HG03521 (cell line): ENCODE data around the gene DICER1.
"Not testable (repeated sequence)": the region's sequence is repeated elsewhere in the genome, so short reads cannot be mapped to it uniquely, and the experiment has no call there.

ENCODE experiments used
- ATAC-seq: cut with Tn5 transposase; IDR thresholded peaks from one replicate; pipeline ENCODE4 v1.9.1; 2021; ENCODE audit warnings: mild to moderate bottlenecking, moderate library complexity; ENCODE audit not compliant: unreplicated experiment

Gene DICER1

DNA sequence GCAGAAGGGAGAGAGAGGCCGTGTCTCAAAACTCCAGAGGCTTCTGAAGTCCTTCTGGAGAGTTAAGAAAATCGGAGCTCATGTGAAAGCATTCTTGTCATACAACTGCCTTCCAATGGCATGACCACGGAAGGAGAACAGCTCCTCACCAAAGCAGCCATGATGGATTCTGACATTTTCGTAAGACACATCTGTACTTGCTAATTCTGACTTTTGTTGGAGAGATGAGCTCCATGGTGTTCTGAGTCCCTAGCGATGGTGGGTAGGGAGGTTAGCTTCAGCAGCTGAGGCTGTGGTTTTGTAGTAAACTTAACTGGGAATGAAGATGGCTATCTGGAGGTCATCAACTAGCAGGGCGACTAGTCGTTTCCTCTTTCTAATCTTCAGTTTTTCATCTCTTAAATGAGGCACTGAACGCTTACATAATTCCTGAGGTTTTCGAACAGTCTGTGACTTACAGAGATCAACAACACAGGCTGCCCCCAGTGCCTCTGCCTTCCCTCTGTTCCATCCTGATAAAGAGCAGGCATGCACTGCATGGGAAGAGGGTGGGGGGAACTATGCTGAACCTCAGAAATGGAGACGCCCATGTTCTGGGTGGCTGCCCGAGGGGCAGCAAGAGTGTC lies 28.6 kb upstream of the DICER1 start:
- no peak for ATAC-seq

DNA sequence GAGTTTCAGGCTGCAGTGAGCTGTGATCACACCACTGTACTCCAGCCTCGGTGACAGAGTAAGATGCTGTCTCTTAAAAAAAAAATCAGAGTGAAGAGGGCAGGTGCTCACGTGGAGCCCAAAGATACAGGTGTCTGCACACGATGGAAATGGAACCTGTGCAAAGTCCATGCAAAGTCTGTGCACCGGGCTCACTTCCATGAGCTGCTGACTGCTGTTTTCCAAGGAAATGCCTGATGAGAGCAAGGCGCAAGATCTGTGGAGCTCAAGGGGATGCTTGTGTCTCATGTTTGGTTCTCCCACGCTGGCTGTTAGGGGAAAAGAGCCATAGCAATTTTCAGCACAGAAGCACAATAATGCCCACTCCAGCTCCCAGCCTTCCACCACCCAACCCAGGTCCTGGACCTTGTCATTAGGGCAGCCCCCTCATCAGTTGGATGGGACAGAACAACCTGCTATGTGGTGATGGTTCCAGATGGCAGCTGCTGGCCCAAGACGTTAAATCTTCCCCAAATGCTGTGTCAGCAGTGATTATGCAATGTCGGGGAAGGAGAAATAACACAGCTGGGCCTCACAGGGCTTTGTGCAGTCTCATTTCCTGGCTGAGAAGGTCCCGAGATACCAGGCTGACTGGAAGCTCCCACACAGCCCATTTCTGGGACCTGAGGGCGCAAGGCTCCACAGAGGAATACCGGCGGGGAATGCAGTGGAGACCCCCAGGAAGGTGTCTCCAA lies 27.9 kb upstream of the DICER1 start:
- no peak for ATAC-seq

DNA sequence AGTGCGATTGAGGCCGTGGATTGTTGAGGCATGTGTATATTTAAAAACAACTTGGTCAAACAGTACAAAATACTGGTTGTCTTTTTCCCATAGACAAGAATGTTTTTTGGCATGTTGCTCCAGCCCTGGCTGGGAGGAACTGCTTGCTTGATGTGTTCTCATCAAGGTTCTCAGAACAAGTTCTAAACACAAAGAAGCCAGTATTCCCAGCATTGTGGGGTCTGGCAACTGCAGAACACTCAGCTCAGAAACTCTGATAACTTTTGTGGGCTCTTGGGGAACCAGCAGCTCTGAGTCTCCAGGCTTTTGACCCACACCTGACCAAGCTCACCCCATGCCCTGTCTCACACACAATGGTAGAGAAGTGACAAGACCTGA lies 27.1 kb upstream of the DICER1 start:
- no peak for ATAC-seq

DNA sequence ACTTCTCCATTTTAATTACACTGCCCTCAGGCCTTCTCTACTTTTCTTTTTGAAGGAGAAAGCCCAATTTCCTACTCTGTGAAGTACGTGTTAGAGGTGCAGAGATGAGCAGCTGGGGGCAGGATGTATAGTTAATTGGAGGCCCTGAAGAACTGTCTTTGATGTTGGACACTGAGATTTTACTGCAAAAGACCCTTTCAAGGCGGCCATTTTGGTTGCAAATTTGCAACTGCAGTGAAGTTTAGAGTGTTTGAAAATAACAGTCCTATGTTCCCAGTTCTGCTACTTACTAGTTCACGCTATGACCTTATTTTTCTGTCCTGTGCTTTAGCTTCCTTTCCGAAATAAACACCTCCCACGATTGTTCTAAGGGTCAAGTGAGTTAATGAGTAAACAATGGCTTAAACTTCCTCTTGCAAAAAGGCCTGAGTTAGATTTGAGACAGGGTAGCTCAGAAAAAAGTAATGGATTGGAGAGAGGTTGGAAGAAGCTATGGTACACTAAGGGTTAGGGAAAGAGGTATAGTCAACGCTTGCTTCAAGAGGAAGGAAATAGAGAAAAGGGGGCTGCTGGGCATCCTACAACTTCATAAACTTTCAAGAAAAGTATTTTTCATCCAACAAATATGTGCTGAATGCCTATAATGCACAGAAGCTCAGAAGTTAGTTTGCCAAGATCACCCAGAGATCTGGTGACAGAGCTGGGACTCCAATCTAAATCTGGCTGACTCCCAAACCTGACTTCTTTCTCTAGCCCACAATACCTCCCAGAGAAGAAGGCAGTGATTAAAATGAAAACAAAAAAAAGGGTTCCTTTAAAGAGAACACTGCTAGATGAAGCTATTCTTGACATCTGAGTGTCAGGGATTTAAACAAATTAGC lies 26.4 kb upstream of the DICER1 start:
- ATAC-seq = no peak

DNA sequence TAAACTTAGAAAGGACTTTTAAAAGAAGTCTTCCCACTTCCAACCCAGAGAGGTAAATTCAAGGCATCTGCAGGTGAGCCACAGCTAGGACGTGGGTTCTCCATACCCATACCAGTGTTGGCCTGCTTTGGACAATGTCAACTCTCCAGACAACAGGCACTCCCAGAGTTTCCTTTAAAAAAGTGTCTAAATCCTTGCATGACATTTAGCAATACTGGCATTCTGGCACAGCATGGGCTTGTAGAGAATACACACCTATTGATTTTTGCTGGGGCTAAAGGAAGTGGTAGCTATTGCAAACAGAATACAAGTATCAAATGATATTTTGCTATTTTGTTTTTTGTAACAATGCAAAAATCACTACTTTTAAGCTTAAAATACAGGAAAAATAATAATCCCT lies 25.8 kb upstream of the DICER1 start:
- no peak for ATAC-seq

DNA sequence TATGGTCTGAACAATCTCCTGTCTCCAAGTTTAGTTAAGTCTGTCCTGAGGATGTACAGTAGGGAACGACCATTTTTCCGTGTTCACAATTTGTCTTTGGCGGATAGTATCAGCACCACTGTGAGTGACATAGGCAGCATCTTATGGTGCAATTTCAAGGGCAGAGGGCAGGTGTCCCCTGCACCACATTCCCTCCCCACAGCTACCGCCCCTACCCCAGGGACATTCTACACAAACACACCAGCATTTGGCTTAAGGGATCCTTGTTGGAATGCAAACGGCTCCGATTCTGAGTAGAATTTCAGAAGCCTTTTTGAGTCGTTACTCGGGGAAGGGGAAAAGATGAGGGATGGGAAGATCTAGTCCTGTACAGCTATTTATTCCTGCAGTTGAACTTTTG lies 25.1 kb upstream of the DICER1 start:
- no peak for ATAC-seq

DNA sequence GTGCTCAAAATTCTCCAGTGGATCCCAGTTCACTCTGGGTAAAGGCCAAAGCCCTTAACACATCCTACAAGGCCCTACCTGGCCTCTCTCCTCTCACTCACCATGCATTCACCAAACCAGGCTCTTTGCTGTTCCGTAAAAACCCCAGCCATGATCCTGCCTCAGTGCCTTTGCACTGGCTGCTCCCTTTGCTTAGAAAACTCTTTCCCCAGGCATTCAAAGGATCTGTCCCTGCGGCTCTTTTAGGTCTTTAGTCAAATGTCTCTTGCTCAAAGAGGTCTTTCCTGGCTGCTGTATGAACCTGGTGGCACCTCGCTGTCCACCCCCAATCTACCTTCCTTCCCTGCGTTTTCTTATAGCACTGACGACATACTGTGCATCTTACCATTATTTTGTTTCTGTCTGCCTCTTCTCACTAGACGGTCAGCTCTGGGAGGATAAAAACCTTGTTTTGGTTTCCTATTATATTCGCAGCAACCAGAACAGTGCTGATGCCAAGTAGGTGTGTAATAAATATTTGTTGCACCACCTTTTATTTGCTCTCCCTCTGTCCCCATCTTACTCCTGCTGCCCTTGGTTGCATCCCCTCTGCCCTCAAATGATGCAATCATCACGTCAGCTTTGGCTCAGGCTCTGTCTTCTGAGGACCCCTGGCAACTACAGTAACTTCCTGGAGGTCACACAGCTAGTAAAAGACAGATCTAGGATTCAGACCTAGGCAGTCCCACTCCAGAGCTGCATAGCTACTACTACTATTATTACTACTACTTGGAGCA lies 23.8 kb upstream of the DICER1 start:
- ATAC-seq = no peak

DNA sequence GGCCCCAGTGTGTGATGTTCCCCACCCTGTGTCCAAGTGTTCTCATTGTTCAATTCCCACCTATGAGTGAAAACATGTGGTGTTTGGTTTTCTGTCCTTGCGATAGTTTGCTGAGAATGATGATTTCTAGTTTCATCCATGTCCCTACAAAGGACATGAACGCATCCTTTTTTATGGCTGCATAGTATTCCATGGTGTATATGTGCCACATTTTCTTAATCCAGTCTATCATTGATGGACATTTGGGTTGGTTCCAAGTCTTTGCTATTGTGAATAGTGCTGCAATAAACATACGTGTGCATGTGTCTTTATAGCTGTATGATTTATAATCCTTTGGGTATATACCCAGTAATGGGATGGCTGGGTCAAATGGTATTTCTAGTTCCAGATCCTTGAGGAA lies 18.3 kb upstream of the DICER1 start:
- ATAC-seq = not testable (repeated sequence)

DNA sequence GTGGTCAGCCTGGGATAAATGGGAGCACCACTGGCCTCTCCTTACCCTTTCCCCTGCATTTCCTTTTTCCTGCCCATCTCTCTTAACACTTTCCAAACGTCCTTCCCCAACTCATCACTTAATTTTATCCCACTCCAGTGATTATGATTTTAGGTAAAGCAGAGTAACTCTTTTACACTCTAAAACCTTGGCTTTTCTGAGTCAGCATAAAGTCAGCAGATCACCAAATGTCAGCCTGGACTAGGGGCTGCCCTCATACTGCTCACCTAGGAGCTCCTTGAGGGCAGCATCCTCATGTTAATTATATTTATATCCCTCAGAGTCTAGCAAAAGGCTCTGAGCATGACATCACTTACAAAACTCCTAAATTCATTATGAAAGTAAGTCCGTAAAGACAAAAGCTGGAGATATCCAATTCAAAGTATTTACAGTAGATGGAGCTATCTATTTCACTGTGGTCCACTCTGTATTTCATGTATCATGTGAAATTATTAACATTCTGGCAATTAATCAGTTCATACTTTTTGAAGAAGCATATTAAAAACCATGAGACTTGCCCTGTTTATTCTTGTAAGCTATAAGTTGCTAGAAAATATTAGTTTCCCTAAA lies 17.0 kb upstream of the DICER1 start:
- no peak for ATAC-seq

DNA sequence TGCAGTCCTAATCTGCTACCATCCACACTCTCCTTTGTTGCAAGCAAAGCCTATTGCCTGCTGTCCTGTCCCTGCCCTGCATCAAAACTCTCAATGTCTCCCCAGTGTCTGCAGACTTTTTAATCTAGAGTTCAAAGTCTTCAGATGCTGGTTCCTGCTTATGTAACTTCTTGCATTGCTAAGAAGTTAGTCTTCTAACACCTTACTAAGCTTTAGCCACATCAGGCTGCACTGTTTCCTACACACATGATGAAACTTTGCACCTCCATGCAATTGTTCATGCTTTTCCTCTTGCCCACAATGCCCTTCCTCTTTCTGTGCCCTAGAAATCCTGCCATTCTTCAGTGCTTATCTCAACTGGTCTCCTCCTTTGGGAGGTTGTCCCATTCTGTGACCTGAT lies 16.2 kb upstream of the DICER1 start:
- no peak for ATAC-seq

DNA sequence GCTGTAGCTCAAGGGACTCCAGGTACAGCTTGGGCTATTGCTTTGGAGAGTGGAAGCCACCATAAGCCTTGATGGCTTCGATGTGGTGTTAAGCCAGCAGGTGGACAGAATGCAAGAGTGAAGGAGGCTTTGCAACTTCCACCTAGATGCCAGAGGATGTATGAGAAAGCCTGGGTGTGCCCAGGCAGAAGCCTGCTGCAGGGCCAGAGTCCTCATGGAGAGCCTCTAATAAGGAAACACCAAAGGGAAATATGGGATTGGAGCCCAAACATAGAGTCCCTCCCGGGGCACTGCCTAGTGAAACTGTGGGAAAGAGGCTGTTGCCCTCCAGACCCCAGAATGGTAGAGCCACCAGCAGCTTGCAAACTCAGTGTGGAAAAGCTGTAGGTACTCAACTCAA lies 9.8 kb upstream of the DICER1 start:
- no peak for ATAC-seq

DNA sequence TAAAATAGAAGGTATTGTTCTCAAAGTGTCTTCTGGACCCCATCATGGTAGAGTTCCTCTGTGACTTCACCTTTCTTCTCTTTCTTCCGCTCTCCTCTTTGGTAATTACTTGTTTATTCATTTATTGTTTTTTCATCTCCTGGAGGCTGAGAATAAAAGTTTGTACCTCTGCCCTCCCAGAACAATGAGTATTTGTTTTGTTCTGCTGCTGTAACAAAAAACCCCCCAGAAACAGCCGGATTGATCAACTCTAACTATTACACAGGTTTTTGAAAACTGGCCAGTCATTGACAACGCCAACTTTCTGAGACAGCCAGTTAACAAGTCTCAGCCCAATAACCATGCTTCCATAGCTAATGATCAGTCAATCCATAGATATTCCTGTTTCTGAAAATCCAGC lies 8.2 kb upstream of the DICER1 start:
- ATAC-seq = no peak

DNA sequence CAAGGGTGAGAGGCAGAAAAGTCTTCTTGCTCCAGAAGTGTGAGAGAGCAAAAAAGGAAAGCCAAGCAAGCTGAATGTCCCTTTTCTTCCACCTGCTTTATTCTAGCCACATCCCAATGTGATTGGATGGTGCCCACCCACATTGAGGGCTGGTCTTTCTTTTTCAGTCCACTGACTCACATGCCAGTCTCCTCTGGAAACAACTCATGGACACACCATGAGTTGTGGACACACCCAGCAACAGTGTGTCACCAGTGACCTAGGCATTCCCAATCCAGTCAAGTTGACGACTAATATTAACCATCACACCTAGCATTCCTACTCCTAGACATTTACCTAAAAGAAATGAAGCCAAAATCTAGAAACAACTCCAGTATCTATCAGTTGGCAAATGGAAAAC lies 7.2 kb upstream of the DICER1 start:
- ATAC-seq = no peak

DNA sequence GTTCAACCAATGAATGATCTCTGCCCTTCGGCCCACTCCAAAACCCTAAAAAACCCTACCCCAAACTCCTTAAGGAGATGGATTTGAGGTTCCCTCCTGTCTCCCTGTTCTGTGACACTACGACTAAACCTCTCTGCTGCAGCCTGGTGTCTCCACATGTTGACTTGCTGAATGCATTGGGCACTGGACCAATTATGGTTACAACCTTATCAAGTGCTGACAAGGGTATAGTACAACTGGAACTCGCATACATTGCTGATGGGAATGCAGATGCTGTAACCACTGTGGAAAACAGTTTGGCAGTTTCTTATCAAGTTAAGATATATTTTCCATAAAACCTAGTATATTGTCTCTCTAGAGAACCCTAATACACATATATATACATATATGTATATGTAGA lies 6.3 kb upstream of the DICER1 start:
- ATAC-seq = no peak

DNA sequence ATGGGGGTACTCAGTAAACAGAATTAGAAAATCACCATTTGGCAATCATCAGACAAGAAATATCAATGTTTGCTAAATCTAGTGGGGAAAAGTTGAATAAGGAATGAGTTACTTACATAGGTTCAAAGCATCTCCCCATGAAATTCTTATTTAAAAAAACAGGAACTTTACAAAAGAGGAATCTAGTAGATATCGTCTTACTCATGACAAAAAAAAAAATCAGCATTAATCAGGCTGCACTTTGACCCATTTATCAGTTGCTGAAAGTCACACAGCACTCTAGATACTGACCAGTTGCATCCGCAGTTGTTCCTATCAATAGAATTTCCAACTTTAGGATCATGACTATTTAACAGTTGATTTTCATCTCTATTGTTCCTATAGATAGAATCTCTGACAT lies 5.8 kb upstream of the DICER1 start:
- ATAC-seq = no peak

DNA sequence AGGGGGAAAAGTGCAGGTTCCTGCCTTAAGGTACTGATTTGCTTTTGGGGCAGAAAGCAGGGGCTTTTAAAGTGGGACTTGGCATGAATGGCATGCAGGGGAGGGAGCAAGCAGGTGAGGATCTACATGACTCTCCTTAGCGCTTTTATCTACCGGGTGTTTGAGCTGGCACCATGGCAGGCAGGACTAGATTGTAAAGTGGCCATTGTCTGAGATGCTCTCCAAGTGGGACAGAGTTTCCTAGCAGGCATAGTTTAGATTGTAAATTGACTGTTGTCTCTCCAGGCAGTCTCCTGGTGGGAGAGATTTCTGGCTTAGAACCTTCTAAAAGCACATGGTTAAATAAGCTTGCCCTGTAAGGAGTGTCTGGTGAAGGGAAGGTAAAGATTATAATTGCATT lies 5.3 kb upstream of the DICER1 start:
- no peak for ATAC-seq

DNA sequence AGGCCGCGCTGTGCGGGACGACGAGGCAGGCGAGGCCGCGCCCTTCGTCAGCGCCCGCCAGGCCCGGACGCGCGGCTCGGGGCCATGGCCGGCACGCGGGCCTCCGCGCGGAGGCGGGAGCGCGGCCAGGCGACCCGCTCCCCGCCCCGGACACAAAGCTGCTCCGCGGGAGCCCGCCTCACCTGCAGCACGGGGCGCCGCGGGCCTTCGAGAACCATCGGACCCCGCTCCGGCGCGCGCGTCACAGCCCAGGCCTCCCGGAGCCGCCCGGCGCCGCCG lies 342 bp downstream of the DICER1 start:
- ATAC-seq = no peak

DNA sequence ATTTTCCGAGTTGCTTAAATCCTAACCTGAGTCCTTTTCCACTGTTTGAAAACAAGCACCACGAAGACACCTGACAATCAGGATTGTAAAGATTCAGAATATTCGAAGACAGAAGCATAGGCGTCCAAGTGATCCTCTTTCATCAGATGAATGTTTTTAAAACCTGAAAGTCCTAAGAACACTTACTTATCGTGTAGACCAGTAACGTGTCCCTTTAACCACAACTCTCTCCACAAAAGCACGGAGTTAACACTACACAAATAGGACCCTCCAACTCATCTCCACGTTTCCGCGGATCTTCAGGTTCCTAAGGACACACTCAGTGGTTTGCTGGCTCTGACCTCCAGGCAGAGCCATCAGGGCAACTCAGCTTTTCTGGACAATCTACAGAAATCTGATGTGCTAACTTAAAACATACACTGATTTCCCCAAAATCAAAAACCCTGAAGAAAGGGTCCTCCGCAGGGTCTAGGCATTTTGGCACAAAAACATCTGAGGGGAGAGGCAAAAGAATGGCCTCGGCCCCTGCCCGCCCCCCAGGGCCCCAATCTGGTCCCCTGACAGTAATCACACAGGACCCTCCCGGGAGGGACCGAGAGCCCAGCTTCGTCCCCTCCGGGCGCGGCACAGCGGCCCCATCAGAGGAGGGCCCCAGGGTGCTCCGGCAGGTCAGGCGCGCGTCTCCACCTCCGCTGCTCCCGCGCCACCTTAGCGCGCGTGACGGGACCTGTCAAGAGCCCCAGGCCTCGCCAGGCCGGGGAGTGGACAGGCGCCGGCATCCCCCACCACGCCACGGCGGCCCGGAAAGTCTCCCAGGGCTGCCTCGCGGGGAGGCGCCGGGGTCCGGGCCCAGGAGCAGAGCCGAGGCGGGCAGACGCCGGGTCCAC lies 925 bp downstream of the DICER1 start:
- peak; percentile 22 for ATAC-seq

DNA sequence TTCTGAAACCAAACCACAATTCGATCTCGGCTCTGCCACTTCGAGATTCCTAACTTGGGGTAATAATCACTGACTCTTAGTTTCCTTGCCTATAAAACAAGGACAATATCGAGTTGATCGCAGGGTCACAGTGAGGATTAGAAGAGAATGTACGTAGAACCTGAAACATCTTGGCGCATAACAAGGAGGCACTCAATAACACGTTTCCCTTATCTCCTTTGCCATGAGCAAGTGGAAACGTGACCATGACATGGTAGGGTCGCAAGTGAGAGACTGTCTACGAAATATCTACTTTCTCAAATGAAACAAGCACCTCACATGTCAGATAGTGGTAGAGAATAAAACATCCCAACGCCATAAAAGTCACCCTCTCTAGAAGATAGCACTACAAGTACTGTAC lies 2.3 kb downstream of the DICER1 start:
- ATAC-seq = no peak

DNA sequence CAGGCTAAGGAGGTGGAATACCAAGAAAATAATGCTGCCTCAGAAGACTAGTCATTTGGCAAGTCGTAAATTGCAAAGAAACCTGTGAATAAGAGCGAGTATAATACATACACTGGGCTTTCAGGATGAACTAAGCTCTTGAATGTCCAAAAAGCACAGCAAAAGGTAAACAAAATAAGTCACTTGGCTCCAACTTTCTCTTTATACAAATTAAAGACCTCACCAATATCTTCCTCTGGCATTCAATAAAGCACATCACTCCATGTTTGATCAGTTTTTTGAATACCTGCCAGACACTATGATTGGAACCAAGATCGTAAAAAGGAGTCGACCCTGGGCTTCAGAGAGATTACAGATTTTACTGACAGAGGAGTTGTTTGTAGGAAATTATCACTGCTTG lies 3.5 kb downstream of the DICER1 start:
- no peak for ATAC-seq
